Right lobe of liver (tissue), 6 donors: ENCODE results near the gene COLEC11. TPM values are rescaled to one million over a fixed set of nuclear protein-coding genes. Genes with fewer than 3 reads are reported as not detected.

Source experiments
- ATAC-seq, 4 donors: fragments of 200-7000 bp; cut with Tn5 transposase; one replicate each; pipeline ENCODE4 v1.9.1; 2020; ENCODE audit warnings: mild to moderate bottlenecking in 4 of 4, moderate library complexity in 4 of 4
- DNase-seq, 3 donors: peaks; one replicate each; pipeline ENCODE4 v3.0.0-alpha.2; 2020
- H3K27ac ChIP-seq, 3 donors: fragments of 200-600 bp; one replicate each; pipeline ENCODE4 v1.8.0; 2022
- H3K27me3 ChIP-seq, 2 donors: fragments of 200-600 bp; one replicate each; pipeline ENCODE4 v1.8.0; 2022
- H3K36me3 ChIP-seq, 4 donors: fragments of 200-600 bp; sonication (generic) in 1 of 4; one replicate each; pipeline versions ENCODE4 v1.5.1 to v1.8.0; 2017 to 2022; ENCODE audit warnings: control low read depth in 1 of 4
- H3K4me1 ChIP-seq, 4 donors: fragments of 200-600 bp; sonication (generic) in 1 of 4; one replicate each; pipeline versions ENCODE4 v1.5.1 to v1.8.0; 2017 to 2022; ENCODE audit warnings: control low read depth in 1 of 4
- H3K4me3 ChIP-seq, 3 donors: fragments of 200-600 bp; one replicate each; pipeline ENCODE4 v1.8.0; 2022
- H3K9me3 ChIP-seq, 4 donors: fragments of 200-600 bp; sonication (generic) in 1 of 4; one replicate each; pipeline versions ENCODE4 v1.5.1 to v1.8.0; 2017 to 2022; ENCODE audit warnings: control low read depth in 1 of 4
- POLR2A ChIP-seq: fragments of 450-650 bp; IDR thresholded peaks from one replicate; pipeline ENCODE4 v1.6.1; 2017; ENCODE audit warnings: antibody characterized with exemption, mild to moderate bottlenecking
- WGBS: methylation state at CpG from one replicate; pipeline ENCODE4 v1.1.6; 2018; ENCODE audit warnings: low coverage, low lambda C conversion rate; ENCODE audit not compliant: insufficient coverage; ENCODE audit errors: missing lambda C conversion rate; 5-methylcytosine and 5-hydroxymethylcytosine counted together
- intact Hi-C, 2 donors: fragments of 100-400 bp; cut with DNase I; formaldehyde crosslinking; loops; one replicate each; pipeline versions ENCODE4 v1.11.2 to v1.14.1; 2022
- total RNA-seq, 6 experiments: library from RNA; depleted of rRNA in 2 of 6; stranded (reverse); fragments of >200 nt in 2 of 6; fragmentation: NEBNext Ultra II Directional in 3 of 6; extraction: Animal tissue kit (Norgen Biotek cat#: 25700) in 3 of 6; gene quantifications; one replicate each; pipeline versions ENCODE4 v1.1.0 to v1.2.4, GENCODE V29; 2016 to 2023
- TF ChIP-seq, protein P1 (sequence below), 4 donors: fragments of 200-600 bp in 3 of 4; fragments of 450-650 bp in 1 of 4; IDR thresholded peaks; one replicate each; pipeline versions ENCODE4 v1.5.1 to v1.8.0; 2016 to 2022; ENCODE audit warnings: antibody characterized with exemption in 4 of 4, mild to moderate bottlenecking in 2 of 4
- donor health status: DM: no; HTN: yes; CAD: no.
- donor health status: DM: no; HTN: no; CAD: no.
- donor health status: DM: no; HTN: no; CAD: no.
- donor health status: DM: no; HTN: yes; CAD: no.
- donor health status: DM: no; HTN: yes; CAD: no.

Gene COLEC11
- total RNA-seq, 6 experiments from 2014 or later = 25.2 to 58.6 (median 41.1) TPM

DNA sequence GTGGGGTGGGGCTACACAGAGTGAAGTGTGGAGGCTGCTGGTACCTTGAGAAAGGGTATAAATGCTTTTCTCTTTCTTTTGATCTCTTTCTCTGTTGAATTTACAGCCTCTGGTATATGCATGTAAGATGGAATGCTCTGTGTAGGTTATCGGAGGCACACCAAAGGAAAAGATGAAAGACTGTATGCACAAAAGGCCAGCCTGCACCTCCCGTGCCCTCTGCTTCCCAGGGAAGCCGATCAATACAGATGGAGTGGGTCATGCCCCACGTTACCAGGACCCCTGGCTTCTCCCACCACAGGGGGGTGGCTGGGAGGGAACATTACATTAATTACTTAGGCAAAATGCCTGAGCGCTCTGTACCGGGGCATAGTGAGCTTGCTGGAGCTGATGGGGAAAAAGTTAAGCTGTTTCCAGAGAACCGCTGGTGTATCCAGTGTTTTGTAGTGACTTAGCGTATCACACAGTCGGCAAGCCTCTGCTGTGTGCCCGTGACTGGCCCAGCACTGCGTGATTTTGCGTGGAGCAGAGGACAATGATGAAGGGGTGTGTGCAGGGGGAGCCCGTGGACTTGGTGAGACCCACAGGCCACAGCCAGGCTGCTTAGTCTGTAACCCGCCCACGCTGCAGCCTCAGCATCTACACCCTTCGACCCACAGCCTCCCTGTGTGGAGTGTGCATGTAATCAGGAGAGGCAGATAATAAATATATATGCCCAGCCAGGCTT, 71.1 kb downstream of the COLEC11 start:
- no peak overlapping the region for H3K4me3 ChIP-seq
- H3K36me3 ChIP-seq = no peaks in the 10 kb centered on the region
- H3K27me3 ChIP-seq = no peaks in the 10 kb centered on the region
- DNase-seq (no peak), ATAC-seq (no peak)
- H3K4me1 ChIP-seq = no peaks in the 10 kb centered on the region
- 28% methylated on average over 6 of the region's 16 CpGs for WGBS
- no peaks in the 10 kb centered on the region for H3K9me3 ChIP-seq
- intact Hi-C loops = no loop called here
- H3K27ac ChIP-seq = no peak overlapping the region
- TF ChIP-seq, protein P1, sequence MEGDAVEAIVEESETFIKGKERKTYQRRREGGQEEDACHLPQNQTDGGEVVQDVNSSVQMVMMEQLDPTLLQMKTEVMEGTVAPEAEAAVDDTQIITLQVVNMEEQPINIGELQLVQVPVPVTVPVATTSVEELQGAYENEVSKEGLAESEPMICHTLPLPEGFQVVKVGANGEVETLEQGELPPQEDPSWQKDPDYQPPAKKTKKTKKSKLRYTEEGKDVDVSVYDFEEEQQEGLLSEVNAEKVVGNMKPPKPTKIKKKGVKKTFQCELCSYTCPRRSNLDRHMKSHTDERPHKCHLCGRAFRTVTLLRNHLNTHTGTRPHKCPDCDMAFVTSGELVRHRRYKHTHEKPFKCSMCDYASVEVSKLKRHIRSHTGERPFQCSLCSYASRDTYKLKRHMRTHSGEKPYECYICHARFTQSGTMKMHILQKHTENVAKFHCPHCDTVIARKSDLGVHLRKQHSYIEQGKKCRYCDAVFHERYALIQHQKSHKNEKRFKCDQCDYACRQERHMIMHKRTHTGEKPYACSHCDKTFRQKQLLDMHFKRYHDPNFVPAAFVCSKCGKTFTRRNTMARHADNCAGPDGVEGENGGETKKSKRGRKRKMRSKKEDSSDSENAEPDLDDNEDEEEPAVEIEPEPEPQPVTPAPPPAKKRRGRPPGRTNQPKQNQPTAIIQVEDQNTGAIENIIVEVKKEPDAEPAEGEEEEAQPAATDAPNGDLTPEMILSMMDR (IDR thresholded peaks at IDR 0.05) = no peak
- no peak for TF ChIP-seq POLR2A

DNA sequence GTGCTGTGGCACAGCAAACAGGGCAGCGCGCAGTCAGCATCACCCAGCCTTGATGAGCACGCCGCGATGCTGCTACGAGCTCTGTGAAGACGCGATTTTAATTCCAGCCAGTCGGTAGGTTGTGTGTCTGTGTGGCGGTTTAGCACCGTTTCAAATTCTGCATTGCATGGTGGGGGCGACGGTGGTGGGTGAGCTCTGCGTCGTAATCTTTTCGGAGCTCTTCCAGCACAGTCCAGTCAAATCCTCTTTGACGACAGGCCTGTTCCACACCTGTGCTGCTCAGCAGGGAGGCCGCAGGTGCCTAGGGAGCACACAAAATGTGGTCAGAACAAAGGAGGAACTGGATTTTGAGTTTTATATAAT, 71.7 kb downstream of the COLEC11 start:
- 75% methylated on average over 8 of the region's 18 CpGs for WGBS
- Histone ChIP-seq H3K4me1 (no peaks in the 10 kb centered on the region), H3K9me3 (no peaks in the 10 kb centered on the region), H3K4me3 (no peak overlapping the region), H3K27me3 (no peaks in the 10 kb centered on the region), H3K27ac (no peak overlapping the region), H3K36me3 (no peaks in the 10 kb centered on the region)
- no peak for TF ChIP-seq POLR2A
- TF ChIP-seq, protein P1 (IDR thresholded peaks at IDR 0.05) = no peak
- no peak for ATAC-seq
- intact Hi-C loops = no loop called here
- DNase-seq = no peak

DNA sequence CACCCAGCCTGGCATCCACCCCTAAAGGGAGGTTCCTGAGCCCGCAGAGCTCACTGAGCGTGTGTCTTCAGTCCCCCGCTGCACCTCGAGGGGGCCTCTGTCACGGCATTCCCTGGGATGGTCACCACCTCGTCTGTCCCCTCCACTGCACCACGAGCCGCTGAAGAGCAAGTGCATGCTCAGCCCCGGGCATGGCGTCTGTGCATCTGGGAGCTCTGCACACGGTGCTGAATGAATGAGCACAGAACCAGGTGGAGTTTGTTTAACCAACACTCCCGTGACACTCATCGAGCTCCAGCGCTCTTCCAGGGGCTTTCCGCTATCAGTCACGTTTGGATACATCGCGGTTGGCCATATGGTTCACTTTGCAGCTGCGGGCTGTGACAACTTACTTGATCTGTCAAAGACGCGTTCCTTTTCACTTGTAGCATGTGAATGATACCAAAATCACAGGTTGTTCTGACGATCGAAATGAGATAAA, 72.3 kb downstream of the COLEC11 start:
- Histone ChIP-seq H3K9me3 (no peaks in the 10 kb centered on the region), H3K4me1 (no peaks in the 10 kb centered on the region), H3K4me3 (no peak overlapping the region), H3K27ac (no peak overlapping the region), H3K36me3 (no peaks in the 10 kb centered on the region), H3K27me3 (no peaks in the 10 kb centered on the region)
- no peak for TF ChIP-seq POLR2A
- TF ChIP-seq, protein P1 (IDR thresholded peaks at IDR 0.05) = no peak
- intact Hi-C loops = no loop called here
- DNase-seq (no peak), ATAC-seq (no peak)
- WGBS = 75% methylated on average over 16 of the region's 23 CpGs

DNA sequence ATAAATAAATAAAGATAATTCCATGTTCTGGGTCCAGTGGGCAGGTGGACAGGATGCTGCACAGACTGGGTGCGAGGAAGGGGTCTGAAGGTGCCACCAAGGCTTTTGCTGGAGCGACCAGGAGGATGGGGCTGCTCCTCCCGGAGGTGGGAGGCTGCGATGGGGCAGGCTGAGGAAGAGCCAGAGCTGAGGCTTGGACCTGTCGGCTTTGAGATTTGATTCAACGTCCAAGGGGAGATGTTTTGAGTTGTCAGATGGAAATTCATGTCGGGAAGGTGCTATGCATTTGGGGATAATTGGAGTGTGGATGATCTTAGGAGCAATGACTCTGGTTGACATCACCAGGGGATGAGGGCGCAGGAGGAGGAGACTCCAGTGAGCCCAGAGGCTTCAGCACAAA, 74.7 kb downstream of the COLEC11 start:
- no peaks in the 10 kb centered on the region for H3K4me1 ChIP-seq
- TF ChIP-seq, protein P1 (IDR thresholded peaks at IDR 0.05) = no peak
- no peak for TF ChIP-seq POLR2A
- H3K27ac ChIP-seq = no peak overlapping the region
- H3K9me3 ChIP-seq = no peaks in the 10 kb centered on the region
- 71% methylated on average over 6 of the region's 8 CpGs for WGBS
- ATAC-seq (no peak), DNase-seq (no peak)
- H3K4me3 ChIP-seq = no peak overlapping the region
- H3K36me3 ChIP-seq = no peaks in the 10 kb centered on the region
- intact Hi-C loops = no loop called here
- no peaks in the 10 kb centered on the region for H3K27me3 ChIP-seq
